ENCODE results near the gene POLA2.

GRCh38 chr11:65261591-65262380, at the start of gene POLA2:
- TF ChIP-seq CTCF (IDR thresholded peaks at IDR 0.05; ENCODE audit: insufficient read depth, low read depth, low read length) (no peak), EZH2 (IDR thresholded peaks at IDR 0.05; ENCODE audit: insufficient read depth, low read length) (no peak)

All from astrocyte (in vitro differentiated cells and primary cell).